RWPE1 (cell line): Measurements from ENCODE around the gene TPGS2.

ENCODE experiments used
- CTCF ChIA-PET: fragments of 350-600 bp; sonication (Branson Sonifier 250); formaldehyde crosslinking; extraction: SDS; loops from one replicate; lab custom pipeline; 2021; lab: Yijun Ruan, JAX
- POLR2A ChIA-PET: fragments of 400-600 bp; formaldehyde crosslinking; extraction: SDS; loops from one replicate; lab custom pipeline; 2020; ENCODE audit warnings: antibody characterized with exemption; ENCODE audit not compliant: low non-redundant PET; lab: Yijun Ruan, JAX
- DNase-seq: peaks from one replicate; pipeline ENCODE4 v3.0.0; 2012; ENCODE audit warnings: low spot score
- H3K27ac ChIP-seq: fragments of 450-650 bp; 2 replicates; pipeline ENCODE4 v1.5.1; 2017
- TF ChIP-seq, protein P1 (sequence below): fragments of 450-650 bp; conservative IDR thresholded peaks from 2 replicates; pipeline ENCODE4 v1.5.1; 2017; ENCODE audit warnings: low read depth, mild to moderate bottlenecking

Gene TPGS2

GRCh38 chr18:36856815-36857214, 28.0 kb upstream of the TPGS2 start:
- TF ChIP-seq, protein P1, sequence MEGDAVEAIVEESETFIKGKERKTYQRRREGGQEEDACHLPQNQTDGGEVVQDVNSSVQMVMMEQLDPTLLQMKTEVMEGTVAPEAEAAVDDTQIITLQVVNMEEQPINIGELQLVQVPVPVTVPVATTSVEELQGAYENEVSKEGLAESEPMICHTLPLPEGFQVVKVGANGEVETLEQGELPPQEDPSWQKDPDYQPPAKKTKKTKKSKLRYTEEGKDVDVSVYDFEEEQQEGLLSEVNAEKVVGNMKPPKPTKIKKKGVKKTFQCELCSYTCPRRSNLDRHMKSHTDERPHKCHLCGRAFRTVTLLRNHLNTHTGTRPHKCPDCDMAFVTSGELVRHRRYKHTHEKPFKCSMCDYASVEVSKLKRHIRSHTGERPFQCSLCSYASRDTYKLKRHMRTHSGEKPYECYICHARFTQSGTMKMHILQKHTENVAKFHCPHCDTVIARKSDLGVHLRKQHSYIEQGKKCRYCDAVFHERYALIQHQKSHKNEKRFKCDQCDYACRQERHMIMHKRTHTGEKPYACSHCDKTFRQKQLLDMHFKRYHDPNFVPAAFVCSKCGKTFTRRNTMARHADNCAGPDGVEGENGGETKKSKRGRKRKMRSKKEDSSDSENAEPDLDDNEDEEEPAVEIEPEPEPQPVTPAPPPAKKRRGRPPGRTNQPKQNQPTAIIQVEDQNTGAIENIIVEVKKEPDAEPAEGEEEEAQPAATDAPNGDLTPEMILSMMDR: no peak
- ChIA-PET CTCF (no interaction called here), POLR2A (no interaction called here)
- DNase-seq: no peak
- no peak overlapping the region for H3K27ac ChIP-seq

DNA sequence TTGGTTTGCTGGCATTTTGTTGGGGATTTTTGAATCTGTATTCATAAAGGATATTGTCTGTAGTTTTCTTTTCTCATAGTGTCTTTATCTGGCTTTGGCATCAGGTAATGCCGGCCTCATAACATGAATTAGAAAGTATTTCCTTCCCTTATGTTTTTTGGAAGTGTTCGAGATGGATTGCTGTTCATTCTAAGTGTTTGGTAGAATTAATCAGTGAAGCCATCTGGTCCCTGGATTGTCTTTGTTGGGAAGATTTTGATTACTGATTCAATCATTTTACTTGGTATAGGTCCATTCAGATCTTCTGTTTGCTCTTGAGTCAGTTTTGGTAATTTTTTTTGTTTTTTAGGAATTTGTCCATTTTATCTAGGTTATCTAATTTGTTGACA, 22.4 kb upstream of the TPGS2 start:
- DNase-seq: no peak
- CTCF ChIA-PET: interaction anchor here (0.7 kb wide), 1 partner anchor 9 kb away, joined by 4 read pairs; no protein-coding TSS in a partner anchor
- TF ChIP-seq, protein P1: no peak
- no peak overlapping the region for H3K27ac ChIP-seq
- POLR2A ChIA-PET: no interaction called here

GRCh38 chr18:36850527-36851201, 21.9 kb upstream of the TPGS2 start:
- TF ChIP-seq, protein P1: no peak
- POLR2A ChIA-PET: no interaction called here
- H3K27ac ChIP-seq: no peak overlapping the region
- CTCF ChIA-PET: no interaction called here
- peak; percentile 25 for DNase-seq

- TF ChIP-seq, protein P1: no peak
- ChIA-PET CTCF (no interaction called here), POLR2A (no interaction called here)
- no peak for DNase-seq
- no peak overlapping the region for H3K27ac ChIP-seq
Measured at GRCh38 chr18:36849288-36850006, 20.6 kb upstream of the TPGS2 start.

- CTCF ChIA-PET: interaction anchor here (0.6 kb wide), 1 partner anchor 1008 kb away, joined by 4 read pairs; no protein-coding TSS in a partner anchor
- no peak overlapping the region for H3K27ac ChIP-seq
- TF ChIP-seq, protein P1: no peak
- DNase-seq: no peak
- POLR2A ChIA-PET: no interaction called here
Measured at GRCh38 chr18:36848609-36849008, 19.8 kb upstream of the TPGS2 start.

- TF ChIP-seq, protein P1: no peak
- CTCF ChIA-PET: no interaction called here
- H3K27ac ChIP-seq: no peak overlapping the region
- POLR2A ChIA-PET: no interaction called here
- no peak for DNase-seq
Measured at GRCh38 chr18:36843784-36844183, 15.0 kb upstream of the TPGS2 start.
